ENCODE results near the gene MAPKAP1.

Gene MAPKAP1

DNA sequence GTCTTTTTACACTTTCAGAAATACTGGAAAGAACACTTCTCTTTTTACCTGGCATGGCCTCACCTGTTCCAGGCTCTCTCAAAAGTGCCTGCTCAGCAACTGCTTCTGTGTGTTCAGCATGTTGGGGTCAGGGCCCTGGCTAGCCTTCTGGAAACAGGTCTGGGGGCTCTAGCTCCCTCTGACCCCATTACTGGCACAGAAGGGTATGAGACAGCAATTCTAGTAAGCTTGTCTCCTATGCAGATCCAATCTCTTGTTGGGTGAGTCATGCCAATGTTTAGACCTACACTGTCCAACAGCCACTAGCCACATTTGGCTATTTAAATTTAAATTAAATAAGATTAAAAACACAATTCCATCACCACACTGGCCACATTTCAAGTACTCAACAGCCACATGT, 80.8 kb downstream of the MAPKAP1 start:
- in situ Hi-C loops (cut with MboI; ENCODE audit: low pct_unique_long_range_greater_than_20kb, low sequenced_read_pairs) = no loop called here
- no peak for DNase-seq

DNA sequence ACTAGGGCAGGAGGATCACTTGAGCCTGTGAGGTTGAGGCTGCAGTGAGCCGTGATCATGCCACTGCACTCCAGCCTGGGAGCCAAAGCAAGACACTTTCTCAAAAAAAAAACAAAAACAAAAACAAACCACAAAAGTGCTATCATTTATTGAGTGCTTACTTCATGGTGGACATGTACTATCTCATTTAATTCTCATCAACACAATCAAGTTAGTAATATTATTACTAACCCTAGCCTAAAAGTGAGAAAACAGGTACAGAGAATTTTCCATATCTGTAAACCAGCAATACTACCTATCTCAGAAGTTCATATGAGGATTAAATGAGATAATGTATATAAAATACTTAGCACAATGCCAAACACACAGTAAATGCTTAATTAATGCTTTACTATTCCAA, 85.8 kb downstream of the MAPKAP1 start:
- in situ Hi-C loops (cut with MboI; ENCODE audit: low pct_unique_long_range_greater_than_20kb, low sequenced_read_pairs) = no loop called here
- no peak for DNase-seq

DNA sequence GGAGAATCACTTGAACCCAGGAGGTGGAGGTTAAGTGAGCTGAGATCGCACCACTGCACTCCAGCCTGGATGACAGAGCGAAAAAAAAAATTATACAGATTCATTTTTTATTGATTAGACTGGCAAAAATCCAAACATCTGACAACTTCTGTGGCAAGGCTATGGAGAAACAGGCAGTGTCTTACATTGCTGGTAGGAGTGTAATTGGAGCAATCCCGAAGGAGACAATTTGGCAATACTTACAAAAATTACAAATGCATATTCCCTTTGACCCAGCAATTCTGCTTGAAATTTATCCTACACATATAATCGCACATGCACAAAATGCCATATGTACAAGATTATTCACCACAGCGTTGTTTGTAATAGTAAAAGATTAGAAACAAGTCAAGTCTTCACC, 86.8 kb downstream of the MAPKAP1 start:
- no peak for DNase-seq
- in situ Hi-C loops (cut with MboI; ENCODE audit: low pct_unique_long_range_greater_than_20kb, low sequenced_read_pairs) = no loop called here

DNA sequence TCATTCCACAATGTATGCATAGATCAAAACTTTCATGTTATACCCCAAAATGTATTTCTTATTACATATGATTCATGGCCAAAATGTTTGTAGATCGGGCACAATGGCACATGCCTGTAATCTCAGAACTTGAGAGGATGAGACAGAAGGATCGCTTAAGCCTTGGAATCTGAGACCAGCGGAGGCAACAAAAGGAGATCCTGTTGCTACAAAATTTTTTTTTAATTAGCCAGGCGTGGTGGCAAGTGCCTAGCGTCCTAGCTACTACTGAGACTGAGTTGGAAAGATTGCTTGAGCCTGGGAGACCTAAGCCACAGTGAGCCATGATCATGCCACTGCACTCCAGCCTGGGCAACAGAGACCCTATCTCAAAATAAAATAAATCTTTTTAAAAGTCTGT, 89.9 kb downstream of the MAPKAP1 start:
- no peak for DNase-seq
- in situ Hi-C loops (cut with MboI; ENCODE audit: low pct_unique_long_range_greater_than_20kb, low sequenced_read_pairs) = no loop called here

DNA sequence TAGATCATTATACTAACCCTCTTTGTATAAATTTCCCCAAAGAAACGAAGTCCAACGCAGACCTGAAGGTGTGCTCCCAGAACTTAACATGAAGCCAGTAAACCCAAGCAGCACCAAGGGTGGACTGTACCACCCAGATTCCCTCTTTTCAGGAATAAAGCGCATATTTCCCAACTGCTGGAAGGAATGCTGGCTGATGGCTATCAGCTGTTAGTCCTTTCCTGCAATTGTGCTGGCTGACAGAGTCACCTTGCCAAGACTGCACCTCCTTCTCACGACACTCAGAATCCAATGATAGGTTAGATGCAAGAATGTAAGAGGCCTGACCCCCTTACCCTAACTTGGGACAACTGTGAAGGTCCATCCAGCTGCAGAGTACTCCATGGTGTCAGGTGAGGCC, 93.9 kb downstream of the MAPKAP1 start:
- in situ Hi-C loops (cut with MboI; ENCODE audit: low pct_unique_long_range_greater_than_20kb, low sequenced_read_pairs) = no loop called here

DNA sequence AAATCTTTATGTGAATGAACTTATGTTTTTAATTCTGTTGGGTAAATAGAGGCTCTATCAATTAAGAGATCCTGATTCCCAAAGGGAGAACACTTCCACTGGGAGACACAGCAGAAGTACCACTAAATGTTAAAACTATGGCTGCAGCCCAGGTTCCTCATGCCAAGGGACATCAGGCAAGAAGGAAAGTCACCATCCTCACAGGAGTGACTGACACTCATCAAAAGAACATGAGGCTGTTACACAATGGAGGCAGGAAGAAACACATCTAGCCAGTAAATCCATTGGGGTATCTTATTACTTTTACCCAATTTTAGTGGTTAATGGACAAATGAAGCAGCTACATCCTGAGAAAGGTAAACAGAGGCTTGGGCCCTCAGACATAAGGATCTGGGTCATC, 94.4 kb downstream of the MAPKAP1 start:
- in situ Hi-C loops (cut with MboI; ENCODE audit: low pct_unique_long_range_greater_than_20kb, low sequenced_read_pairs) = no loop called here
- DNase-seq = no peak

More for the DNA sequence above, 93.9 kb downstream of the MAPKAP1 start:
- DNase-seq = no peak

DNA sequence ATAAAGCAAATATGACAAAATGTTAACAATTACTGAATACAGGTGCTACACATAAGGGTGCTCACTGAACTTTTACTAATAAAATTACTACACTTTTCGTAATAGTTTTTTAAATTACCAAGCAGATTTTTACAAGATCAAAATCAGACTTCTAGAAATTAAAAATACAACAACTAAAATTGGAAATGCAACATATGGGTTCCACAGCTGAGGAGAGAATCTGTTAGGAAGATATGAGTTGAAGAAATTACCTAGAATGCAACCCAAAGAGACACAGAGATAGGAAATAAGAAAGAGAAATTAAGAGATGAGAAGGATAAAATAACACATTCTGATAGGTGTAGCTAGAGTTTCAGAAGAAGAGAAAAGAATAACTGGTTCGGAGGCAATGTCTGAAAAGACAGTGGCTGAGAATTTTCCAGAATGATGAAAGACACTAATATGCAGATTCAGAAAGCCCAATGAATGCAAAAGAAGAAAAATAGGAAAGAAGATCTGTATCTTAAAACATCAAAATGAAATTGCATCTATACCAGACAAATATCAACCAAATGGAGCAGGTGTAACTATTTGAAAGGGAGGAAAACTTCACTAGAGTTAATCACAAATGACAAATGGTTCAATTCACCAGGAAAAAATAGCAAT, 95.8 kb downstream of the MAPKAP1 start:
- DNase-seq = no peak
- in situ Hi-C loops (cut with MboI; ENCODE audit: low pct_unique_long_range_greater_than_20kb, low sequenced_read_pairs) = no loop called here

DNA sequence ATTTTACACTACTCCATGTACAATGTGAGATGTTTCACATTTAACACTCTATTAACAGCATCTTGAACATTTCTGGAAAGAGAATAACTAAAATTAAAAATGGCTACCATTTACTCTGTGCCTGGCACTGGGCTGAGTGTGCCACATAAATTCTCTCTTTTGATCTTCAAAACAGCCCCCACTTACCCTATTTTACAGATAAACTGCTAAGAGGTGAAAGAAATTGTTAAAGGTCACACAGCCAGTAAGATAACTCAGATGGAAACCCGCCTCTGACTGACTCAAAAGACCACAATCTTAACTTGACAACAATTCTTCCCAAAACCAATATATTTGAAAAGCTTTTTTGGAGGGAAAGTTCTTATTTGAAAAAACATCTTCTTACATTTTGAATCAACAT, 97.3 kb downstream of the MAPKAP1 start:
- in situ Hi-C loops (cut with MboI; ENCODE audit: low pct_unique_long_range_greater_than_20kb, low sequenced_read_pairs) = no loop called here
- DNase-seq = no peak

DNA sequence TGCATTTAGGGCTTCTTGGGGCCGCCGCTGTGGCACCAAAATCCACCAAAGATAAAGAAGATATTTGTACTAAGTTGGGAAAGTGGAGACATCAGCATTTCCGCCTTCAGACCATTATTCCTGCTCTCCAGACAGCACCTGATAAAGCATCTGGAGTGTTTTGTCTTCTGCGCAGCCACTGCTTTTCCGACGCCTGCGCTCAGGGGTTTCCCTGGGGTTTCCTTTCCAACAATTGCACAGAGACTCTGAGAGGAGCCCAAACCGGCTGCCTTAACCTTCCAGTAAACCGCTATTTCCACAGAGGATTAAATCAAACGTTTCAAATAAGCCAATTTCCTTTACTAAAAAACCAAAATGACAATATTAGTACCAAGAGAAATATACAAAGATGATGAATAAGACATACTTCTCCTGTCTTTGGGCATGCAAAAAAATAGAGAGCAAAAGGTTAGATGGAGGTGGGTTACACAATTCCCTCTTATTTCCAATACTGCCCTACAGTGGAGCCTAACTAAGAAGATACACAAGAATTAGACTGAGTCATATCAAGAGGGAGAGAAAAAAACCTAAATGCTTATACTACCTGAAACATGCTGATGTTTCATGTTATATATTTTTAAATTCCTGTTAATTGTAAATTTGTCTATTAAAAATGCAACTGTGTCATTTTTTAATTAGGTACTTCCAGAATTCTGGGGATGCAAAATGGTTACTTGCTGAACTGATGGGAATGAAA, 98.4 kb downstream of the MAPKAP1 start:
- in situ Hi-C loops (cut with MboI; ENCODE audit: low pct_unique_long_range_greater_than_20kb, low sequenced_read_pairs) = no loop called here
- no peak for DNase-seq

DNA sequence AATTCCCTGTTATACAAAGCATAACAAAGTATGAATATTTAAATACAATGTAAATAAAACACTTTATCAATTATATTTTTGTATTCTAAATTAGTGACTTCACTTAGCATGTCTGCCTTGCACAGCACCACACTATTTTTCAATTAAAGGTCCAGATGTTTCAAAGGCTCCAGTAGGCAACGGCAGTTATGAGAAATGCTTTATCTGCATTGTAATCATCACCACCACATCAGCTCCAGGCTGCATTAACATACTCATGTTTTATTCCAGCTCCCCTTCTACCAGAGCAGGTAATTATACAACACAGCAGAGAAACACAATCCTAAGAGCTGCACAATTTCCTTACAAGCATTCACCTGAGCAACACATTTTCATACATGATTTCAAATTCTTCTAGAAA, 102.8 kb downstream of the MAPKAP1 start:
- DNase-seq = no peak
- in situ Hi-C loops (cut with MboI; ENCODE audit: low pct_unique_long_range_greater_than_20kb, low sequenced_read_pairs) = no loop called here

DNA sequence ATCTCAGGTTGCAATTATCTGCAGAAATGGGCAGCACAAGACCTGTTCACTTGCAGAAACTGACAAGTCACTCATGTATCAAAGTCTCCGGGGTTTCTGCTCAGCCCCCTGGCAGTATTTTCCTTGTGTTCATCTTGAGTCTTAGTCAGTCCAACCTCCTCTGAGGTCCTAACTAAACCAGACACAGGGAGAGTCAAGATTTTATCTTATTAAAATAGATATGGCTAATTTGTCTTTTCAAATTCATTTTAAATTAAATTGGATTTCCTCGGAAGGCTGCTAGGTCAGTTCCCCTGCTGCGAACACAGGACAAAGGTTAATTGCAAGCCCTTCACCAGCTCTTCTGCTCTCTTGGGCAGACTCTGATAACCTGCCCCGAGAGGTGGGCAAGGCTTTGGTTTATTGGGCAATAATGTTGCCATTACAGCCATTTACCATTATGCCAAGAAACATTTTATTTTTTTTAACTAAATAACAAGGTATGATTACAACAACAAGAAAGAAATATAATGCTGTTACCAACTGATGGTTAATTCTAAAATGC, 103.5 kb downstream of the MAPKAP1 start:
- in situ Hi-C loops (cut with MboI; ENCODE audit: low pct_unique_long_range_greater_than_20kb, low sequenced_read_pairs) = no loop called here
- DNase-seq = no peak

DNA sequence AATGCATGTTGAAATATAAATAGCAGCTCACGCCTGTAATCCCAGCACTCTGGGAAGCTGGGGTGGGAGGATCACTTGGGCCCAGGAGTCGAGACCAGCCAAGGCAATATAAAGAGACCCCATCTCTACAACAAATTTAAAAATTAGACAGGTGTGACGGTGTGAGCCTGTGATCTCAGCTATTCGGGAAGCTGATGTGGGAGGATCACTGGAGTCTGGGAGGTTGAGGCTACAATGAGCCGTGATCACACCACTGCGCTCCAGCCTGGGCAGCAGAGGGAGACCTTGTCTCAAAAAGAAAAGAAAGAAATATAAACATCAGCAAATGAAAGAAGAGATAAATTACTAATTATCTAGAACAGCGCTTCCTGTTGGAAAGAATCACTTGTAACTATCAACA, 105.0 kb downstream of the MAPKAP1 start:
- in situ Hi-C loops (cut with MboI; ENCODE audit: low pct_unique_long_range_greater_than_20kb, low sequenced_read_pairs) = no loop called here
- peak; percentile 16 for DNase-seq

DNA sequence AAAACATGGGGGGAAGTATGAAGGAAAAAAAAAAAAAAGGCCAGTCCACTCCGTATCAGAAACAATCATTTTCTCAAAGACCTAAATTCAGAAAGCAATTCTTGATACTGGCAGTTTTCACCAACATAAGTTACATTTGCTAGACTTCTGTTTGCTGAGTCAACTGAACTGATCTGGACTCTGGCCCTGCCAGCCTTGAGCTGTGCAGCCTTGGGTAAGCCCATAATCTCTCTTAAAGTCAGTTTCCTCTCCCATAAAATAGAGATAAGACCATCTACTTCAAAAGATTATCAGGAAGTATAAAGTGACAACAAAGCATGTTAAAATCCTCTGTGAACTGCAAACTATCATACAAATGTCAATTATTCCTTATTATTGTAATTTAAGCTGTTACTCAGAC, 106.8 kb downstream of the MAPKAP1 start:
- DNase-seq = no peak
- in situ Hi-C loops (cut with MboI; ENCODE audit: low pct_unique_long_range_greater_than_20kb, low sequenced_read_pairs) = no loop called here

DNA sequence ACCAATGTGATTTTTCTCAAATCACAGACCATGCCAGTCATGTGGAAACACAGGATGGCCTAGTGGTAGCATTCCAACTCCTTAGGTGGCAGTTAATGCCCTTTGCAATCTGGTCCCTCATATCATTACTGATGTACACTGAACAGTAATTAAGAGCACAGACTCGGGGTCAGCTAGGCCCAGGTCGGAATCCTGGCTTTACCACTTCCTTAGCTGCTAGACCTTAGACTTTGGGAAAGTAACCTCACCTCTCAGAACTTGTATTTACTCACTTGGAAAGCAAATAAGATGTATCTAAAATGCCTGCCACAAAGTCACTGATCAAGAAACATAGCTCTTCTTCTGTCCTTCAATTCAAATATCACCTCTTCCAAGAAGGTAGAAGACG, 112.8 kb downstream of the MAPKAP1 start:
- in situ Hi-C loops (cut with MboI; ENCODE audit: low pct_unique_long_range_greater_than_20kb, low sequenced_read_pairs) = no loop called here
- DNase-seq = no peak

DNA sequence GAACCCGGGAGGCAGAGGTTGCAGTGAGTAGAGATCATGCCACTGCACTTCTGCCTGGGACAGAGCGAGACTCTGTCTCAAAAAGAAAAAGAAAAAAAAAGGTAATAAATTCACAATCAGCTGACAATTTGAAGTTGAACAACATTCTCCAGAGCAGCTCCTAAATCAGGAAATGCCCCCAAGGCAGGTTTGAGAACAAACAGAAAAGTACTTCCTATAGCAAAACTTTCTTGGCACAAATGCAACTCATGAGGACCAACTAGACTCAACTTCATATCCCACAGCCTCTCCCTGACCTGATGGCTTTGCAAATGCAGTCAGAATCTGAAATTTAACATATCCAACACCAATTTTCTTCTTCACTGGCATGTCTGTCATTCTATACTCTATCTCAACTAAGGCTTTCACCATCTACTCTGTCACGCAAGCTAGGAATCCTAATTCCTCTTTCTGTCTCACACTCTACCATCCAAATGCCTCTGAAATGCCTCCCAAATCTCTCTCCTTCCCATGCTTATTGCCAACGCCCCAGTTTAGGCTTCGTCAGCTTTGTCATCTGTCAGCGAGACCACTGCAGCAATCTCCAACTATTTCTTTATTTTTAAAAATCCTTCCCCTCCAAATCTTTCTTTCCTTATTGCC, 113.3 kb downstream of the MAPKAP1 start:
- DNase-seq = peak; percentile 19
- in situ Hi-C loops (cut with MboI; ENCODE audit: low pct_unique_long_range_greater_than_20kb, low sequenced_read_pairs) = no loop called here

DNA sequence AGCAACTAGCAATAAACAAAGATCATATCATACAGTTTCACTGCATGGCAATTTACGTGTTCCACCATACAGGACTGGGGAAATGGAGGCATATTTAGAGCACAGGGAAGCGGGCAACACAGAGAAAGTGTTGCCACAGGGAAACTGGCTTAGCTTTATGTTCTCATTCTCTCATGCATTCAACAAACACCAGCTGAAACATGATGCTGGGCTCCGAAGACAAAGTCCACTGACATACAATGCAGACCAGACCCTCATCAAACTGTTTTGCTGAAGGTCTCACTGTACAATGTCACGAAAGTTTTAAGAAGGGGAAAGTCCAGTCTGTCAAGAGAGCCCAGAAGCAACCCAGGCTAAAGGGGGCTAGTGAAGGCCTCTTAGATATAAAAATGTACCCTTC, 115.1 kb downstream of the MAPKAP1 start:
- DNase-seq = no peak
- in situ Hi-C loops (cut with MboI; ENCODE audit: low pct_unique_long_range_greater_than_20kb, low sequenced_read_pairs) = no loop called here

DNA sequence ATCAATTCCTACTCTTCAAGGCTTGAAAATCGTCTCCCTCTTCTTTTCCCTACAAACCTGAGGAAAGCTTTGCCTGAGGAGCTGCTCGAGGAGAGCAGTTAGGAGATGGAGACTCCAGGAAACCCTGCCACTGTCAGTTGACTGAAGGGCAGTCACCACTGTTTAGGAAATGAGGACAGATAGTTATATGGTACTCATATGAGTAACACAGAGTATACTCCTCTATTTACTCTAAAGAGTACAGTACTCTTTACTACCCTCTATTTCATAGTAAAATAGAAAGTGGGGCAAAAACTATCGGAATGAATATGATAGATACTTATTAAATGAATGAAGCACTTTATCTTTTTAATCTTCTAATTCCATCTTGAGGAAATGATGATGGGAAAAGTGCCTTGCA, 115.8 kb downstream of the MAPKAP1 start:
- in situ Hi-C loops (cut with MboI; ENCODE audit: low pct_unique_long_range_greater_than_20kb, low sequenced_read_pairs) = no loop called here
- no peak for DNase-seq

DNA sequence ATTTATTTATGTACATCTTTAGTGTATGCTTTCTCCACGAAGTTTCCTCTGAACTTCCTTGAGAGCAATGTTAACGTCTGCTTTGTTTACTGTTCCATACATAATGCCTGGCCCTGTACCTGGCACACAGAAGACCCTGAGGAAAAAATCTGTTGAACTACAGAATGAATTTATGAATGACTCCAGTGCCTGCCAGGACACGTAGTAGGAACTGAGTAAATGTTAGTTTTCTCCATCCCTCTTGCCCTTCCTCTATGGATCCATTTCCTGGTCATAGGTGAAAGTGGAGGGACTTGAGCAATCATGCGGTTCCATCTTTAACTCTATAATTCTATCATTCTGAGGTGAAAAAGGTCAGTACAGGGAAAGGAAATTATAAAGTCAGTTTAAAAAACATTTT, 117.7 kb downstream of the MAPKAP1 start:
- in situ Hi-C loops (cut with MboI; ENCODE audit: low pct_unique_long_range_greater_than_20kb, low sequenced_read_pairs) = no loop called here
- DNase-seq = no peak

DNA sequence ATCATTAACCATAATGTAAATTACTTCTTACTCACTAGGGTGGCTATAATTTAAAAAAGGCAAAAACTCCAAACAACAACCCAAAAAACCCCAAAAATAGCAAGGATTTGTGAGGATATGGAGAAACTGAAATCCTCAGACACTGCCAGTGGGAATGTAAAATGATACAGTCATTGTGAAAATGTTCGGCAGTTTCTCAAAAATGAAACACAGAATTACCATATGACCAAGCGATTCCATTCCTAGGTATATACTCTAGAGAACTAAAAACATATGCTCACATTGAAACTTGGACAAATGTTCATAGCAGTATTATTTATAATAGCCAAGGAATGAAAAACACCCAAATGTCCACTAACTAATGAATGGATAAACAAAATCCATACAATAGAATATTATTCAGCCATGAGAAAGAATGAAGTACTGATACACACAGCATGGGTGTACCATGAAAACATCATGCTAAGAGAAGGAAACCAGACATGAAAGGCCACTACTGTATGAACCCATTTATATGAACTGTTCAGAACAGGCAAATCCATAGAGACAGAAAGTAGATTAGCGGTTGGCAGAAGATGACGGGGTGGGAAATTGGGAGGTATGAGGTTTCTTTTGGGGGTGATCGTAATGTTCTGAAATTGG, 119.1 kb downstream of the MAPKAP1 start:
- in situ Hi-C loops (cut with MboI; ENCODE audit: low pct_unique_long_range_greater_than_20kb, low sequenced_read_pairs) = no loop called here

DNA sequence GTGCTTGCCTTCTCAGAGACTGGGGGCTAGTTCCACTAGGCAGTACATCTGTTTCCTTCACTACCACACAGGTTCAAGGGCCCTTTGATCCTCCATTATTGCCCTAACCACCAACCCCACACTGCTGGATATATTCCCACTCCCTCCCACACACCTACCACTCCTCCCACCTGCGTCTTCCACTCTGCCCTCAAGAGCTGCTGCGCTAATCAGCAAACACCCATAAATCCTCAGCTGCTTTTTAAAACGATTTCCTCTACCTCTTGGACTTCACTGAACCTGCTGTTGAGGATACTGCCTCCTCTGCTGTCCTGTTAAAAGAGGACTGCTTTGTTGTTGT, 120.9 kb downstream of the MAPKAP1 start:
- DNase-seq = peak; percentile 38
- in situ Hi-C loops (cut with MboI; ENCODE audit: low pct_unique_long_range_greater_than_20kb, low sequenced_read_pairs) = no loop called here

More for the DNA sequence above, 119.1 kb downstream of the MAPKAP1 start:
- no peak for DNase-seq
